Stimulated activated CD8-positive, alpha-beta memory T cell treated with anti-CD3 and anti-CD28 coated beads, Interleukin-7, amount 100 ng/mL, for 48 hours (primary cell): Measurements from ENCODE around the gene LRRN2.
"Not testable (repeated sequence)": the region's sequence is repeated elsewhere in the genome, so short reads cannot be mapped to it uniquely, and the experiment has no call there.

Experiments used
- DNase-seq, 2 donors: peaks; one replicate each; pipeline ENCODE4 v3.0.0-alpha.2; 2020; ENCODE audit warnings: low read depth in 1 of 2; ENCODE audit errors: extremely low read depth in 1 of 2

Gene LRRN2

DNA sequence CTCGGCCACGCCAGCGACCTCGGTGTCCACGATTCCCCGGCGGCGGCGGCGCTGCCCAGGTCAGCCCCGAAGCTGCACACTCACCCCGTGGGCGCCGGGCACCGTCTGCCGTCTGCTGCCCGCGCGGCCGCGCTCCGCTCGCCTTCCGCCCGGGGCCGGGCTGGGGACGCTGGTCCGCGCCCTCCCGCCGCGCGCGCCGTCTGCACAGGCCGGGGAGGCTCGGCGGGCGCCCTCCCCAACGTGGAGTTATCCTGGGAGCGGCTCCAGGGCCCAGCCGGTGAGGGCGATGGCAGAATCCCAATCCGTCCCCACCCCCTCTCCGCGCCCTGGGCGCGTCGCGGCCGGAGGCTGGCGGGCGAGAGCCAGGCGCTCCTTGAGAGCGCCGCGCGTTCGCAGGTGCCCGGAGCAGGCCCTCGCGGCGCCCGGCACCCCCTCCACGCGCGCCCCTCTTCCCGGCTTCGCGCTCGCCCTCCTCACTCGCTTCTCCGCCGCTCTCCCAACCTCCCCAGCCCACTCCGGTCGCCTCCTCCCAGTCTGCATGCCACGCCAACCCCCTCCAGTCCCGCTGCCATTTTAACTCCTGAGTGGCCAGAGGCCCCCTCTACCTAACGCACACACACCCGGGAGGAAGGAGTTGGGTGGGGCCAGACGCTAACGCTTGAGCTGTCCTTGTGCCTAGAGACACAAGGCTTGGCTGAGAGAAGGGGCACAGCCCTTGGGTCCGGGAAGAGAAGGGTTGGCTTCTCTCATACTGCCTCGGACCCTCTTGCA, at the start of gene LRRN2:
Gene LRRN2, minus strand, starts transcription at position 503 of the 771 bp plus-strand sequence. CDS start 65,746 bp downstream, outside the sequence.
- DNase-seq: no peak

DNA sequence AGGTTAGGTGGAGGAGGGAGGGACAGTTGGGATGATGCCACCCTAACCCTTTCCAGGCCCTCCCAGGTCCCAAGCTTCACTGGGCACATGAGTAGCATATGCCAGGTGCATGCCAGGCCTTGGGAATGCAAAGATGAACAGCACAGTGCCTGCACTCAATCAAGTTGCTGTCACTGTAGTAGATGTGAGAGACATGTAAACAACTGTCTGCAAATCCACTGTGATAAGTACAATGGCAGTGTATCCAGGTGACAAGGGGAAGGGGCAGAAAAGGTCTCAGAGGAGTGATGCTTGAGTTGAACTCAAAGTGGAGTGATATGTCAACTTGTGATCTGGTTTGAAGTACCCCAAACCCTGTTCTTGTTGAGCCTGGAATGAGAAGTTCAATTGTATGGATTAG, 49.5 kb upstream of the LRRN2 start:
- DNase-seq: no peak

- no peak for DNase-seq
Observed at GRCh38 chr1:204733869-204734596, 48.5 kb upstream of the LRRN2 start.

DNA sequence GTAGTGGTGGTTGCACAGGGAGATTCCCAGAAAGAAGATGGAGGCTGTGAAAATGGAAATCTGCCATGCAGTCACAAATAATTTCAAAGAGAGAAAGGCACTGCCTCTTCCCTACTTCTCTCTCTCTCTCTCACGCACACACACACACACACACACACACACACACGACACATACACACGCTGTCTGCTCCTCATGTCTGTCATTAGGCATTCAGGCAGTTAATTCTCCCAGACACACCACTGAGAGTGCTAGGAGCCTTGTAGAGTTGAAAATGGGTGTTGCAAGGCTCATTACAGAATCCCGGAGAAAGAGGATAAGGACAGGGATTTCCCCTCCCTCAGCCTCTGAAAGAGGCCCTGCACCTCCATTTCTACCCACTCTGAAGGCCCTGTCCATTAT, 47.8 kb upstream of the LRRN2 start:
- no peak for DNase-seq

DNA sequence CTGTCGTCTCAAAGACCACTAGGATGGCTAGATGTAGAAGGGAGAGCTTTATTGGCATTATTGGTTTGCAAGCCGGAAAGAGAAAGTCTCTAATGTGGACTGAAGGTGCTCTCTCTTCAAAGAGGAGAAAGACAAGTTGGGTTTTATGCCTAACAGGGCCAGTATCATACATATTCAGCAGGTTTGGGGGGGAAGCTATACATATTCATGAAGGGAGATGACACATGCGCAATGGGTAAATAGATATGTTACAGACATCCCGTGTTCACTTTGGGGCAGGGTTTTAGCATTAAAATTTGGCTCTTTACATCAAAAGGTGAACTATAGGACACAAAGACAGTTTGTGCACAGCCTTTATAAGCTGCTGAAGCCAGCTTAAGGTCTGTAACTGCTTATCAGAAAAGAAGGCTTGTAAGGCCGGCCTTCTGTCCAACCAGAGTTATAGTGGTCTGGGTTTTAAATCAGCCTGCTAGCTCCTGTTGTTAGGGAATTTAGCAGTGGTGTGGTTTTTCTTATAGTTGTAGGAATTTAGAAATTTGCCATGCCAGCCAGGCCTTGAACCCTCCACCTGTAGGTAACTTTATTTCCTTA, 46.5 kb upstream of the LRRN2 start:
- DNase-seq: no peak

GRCh38 chr1:204731509-204731908, 46.0 kb upstream of the LRRN2 start:
- no peak for DNase-seq

GRCh38 chr1:204730826-204731459, 45.4 kb upstream of the LRRN2 start:
- DNase-seq: no peak

DNA sequence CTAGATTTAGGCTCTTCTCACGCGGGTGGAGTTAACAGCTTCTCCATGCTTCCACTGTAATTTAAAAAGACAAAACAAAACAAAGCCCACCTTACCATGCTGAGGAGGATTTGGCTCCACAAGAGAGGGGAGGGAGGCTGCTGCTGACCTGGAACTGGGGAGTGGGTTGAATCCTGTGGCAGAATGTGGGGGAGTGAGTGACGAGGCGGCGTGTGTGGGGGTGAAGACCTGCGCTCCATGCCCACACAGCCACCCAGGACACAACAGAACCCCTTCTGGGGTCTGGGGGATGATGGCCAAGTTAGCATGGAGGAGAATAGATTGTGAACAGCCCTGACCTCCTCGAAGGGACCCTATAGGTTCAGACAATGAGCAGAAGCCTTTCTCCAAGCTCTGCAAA, 44.0 kb upstream of the LRRN2 start:
- no peak for DNase-seq

DNA sequence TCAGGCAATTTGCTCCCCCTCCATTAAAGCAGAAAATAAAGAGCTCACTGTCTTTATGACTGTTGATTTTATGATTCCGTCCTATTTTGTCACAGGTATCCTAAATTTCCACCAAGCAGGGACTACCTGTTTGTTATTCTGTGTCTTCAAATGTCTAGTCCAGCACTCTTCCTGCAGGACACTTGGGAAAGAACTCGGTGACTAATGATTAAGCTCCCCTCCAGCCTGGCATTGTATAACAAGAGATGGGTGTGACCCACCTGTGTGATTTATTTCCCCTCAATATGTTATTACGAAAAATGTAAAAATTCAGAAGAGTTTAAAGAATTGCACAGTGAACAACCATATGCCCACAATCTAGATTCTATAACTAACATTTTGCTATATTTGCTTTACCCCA, 42.9 kb upstream of the LRRN2 start:
- DNase-seq: no peak

GRCh38 chr1:204728045-204728444, 42.5 kb upstream of the LRRN2 start:
- no peak for DNase-seq

- DNase-seq: not testable (repeated sequence)
Observed at GRCh38 chr1:204727438-204727837, 41.9 kb upstream of the LRRN2 start.

DNA sequence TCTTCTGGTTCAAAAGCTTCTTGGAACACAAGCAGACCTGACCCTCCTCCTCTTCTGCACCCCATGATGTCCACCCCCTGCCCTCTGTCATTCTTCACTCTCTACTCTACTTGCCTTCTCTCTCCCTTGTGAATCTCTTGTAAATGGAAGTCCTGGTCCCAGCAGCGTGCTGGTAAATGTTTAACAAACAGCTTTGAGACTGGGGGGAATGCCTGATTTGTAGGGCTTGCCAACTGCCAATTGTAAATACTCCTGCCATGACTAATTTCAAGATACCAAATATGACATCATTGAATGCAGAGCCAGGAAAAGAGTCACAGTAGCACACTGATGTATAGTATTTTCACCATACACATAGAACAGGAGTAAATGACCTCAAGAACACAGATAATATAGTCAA, 40.9 kb upstream of the LRRN2 start:
- no peak for DNase-seq

DNA sequence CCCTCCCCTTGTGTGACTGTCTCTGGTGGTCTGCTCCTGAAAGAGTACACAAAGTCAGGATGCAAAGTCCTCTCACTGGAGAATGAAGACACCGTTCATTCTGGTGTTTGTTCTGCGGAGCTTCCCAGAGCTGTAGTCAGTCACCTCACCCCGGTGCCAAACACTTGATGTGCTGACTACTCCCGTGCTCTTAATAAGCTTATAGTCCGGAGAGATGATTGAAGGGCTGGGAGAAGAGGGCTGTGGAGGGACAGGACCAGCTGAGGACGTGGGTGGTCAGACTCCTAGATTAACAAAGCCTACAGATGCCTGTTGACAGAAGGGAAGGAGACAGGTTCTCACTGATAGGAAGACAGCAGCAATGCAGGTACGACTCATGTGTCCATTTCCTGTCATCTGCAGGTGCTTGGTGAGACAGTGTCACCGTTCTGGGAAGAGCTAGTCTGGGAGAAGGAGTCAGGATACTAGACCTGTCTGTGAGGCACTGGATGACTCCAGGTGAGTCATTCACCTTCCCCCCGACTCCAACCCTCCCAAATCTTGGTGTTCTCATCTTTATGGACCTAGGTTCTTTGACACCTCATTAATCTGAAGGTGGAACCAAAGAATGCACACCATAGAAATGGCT, 40.4 kb upstream of the LRRN2 start:
- DNase-seq: no peak

- no peak for DNase-seq
Observed at GRCh38 chr1:204723131-204723787, 37.7 kb upstream of the LRRN2 start.

GRCh38 chr1:204721373-204722055, 36.0 kb upstream of the LRRN2 start:
- no peak for DNase-seq

DNA sequence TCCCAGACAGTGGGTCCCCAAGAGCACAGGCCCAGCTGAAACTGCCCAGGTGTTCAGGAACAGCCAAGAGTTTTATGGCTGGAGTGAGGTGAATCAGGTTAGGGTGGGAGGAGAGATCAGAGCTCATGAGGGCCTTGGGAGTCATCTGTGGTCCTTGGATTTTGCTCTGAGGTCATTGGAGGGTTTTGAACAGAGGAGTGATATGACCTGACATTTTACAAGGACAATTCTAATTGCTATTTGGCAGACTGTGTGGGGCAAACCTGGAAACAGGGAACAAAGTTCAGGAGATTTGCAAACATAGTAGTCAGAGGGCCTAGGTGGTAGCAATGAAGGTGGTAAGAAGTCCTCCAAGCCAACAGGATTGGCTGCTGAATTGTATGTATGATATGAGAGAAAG, 31.1 kb upstream of the LRRN2 start:
- DNase-seq: no peak

GRCh38 chr1:204714861-204715511, 29.4 kb upstream of the LRRN2 start:
- no peak for DNase-seq

DNA sequence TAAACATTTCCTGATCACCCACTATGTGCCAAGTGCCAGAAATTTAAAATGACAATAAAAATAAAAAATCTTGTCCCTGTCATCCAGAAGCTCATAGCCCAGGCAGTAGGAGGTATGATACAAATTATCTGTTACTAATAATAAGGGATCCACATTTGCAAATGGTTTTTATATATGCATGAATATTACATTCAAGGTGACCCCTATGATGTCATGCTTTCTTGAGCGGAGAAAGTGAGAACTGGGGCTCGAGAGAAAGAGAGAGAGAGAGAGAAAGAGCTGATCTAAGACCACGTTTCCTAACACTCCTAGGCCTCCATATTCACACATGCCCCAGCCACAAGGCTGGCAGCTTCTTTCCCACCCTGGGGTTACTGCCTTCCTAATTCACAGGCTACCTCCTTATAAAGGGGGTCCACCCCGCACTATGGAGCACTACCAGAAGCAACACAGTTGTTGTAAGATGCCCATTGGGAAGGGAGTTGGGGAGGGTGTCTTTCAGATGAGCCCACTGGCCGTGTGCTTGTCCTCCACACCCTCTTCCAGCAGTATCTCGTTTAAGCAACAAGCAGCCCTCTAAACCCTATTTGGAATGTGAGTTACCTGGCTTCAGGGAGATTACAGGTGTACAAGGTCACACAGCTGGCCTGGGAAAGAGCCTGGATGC, 28.8 kb upstream of the LRRN2 start:
- no peak for DNase-seq

DNA sequence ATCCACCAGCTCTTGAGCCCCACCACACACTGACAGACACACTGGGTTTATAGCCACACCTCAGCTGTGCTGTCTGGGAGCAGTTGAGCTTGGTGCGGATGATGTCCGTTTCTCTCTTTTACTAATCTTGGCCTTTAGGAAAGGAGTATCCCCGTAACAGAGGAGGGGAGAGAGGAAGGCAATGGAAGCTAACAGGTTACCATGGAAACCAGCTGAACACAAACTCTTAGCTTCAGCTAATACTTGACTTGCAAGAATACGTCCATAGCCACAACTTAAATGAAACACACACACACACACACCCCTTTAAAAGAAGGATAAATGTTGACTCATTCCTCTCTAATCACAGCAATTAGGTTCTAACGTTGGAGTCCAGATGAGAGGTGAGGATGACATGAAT, 28.0 kb upstream of the LRRN2 start:
- no peak for DNase-seq
